Measurements from ENCODE around the gene PCCA.

DNA sequence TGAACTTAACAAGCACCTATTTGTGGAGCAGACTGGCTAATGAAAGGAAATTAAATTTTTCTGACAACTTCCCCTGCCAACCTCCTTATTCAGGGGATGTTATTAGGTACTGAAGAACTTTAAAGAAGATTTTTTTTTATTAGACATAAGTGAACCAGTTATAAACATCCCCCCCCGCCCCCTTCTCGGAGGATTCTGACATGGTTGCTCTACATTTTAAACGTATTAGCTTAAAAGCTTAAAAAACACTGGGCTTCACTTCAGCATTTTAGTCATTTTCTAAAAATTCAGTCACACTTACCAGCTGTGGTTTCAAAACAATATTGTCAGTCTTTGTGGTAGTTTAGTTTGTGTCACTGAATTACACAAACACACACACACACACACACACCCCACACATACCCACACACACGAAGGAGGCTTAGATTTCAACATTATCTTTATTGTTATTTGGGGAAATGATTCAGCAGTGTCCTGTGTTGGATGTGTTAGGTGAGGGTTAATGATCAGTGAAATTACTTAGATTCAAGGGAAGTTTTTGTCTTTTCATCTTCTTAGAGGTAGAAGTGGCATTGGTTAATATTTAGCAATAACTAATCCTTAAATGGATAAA is 145.7 kb downstream of the PCCA start:
- TF ChIP-seq, protein P1, sequence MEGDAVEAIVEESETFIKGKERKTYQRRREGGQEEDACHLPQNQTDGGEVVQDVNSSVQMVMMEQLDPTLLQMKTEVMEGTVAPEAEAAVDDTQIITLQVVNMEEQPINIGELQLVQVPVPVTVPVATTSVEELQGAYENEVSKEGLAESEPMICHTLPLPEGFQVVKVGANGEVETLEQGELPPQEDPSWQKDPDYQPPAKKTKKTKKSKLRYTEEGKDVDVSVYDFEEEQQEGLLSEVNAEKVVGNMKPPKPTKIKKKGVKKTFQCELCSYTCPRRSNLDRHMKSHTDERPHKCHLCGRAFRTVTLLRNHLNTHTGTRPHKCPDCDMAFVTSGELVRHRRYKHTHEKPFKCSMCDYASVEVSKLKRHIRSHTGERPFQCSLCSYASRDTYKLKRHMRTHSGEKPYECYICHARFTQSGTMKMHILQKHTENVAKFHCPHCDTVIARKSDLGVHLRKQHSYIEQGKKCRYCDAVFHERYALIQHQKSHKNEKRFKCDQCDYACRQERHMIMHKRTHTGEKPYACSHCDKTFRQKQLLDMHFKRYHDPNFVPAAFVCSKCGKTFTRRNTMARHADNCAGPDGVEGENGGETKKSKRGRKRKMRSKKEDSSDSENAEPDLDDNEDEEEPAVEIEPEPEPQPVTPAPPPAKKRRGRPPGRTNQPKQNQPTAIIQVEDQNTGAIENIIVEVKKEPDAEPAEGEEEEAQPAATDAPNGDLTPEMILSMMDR (IDR thresholded peaks at IDR 0.05; ENCODE audit: low read depth, low read length): no peak
- no peak for TF ChIP-seq EZH2phosphoT487 (IDR thresholded peaks at IDR 0.05; ENCODE audit: low read depth)
